Activated B cell treated with CpG ODN at 0.5 μM for 24 hours (primary cell): ENCODE results near the gene TECR. TPM values are rescaled to one million over a fixed set of nuclear protein-coding genes. Genes with fewer than 3 reads are reported as not detected.
"Not testable (repeated sequence)": the region's sequence is repeated elsewhere in the genome, so short reads cannot be mapped to it uniquely, and the experiment has no call there.

Experiments
- ATAC-seq: fragments of 200-7000 bp; cut with Tn5 transposase; one replicate; pipeline ENCODE4 v1.10.0; 2021; ENCODE audit warnings: low read depth, mild to moderate bottlenecking, moderate library complexity
- CTCF ChIA-PET: fragments of 350-600 bp; sonication (Branson Sonifier 250); formaldehyde crosslinking; loops from one replicate; lab custom pipeline; 2021; ENCODE audit warnings: antibody characterized with exemption; lab: Charles Lee
- POLR2A ChIA-PET: fragments of 350-600 bp; sonication (Branson Sonifier 250); formaldehyde crosslinking; loops from one replicate; lab custom pipeline; 2021; ENCODE audit warnings: antibody characterized with exemption; lab: Charles Lee
- DNase-seq: peaks from one replicate; pipeline ENCODE4 v3.0.0; 2022
- H3K27ac Mint-ChIP-seq: one replicate; pipeline ENCODE4 v1.8.0; 2020; ENCODE audit warnings: mixed read lengths
- H3K27me3 Mint-ChIP-seq: one replicate; pipeline ENCODE4 v1.8.0; 2021; ENCODE audit warnings: mixed read lengths
- H3K36me3 Mint-ChIP-seq: one replicate; pipeline ENCODE4 v1.8.0; 2021; ENCODE audit warnings: low read depth, mixed read lengths
- H3K4me1 Mint-ChIP-seq: one replicate; pipeline ENCODE4 v1.8.0; 2021; ENCODE audit warnings: mixed read lengths
- H3K4me3 Mint-ChIP-seq: one replicate; pipeline ENCODE4 v1.8.0; 2020; ENCODE audit warnings: mild to moderate bottlenecking, mixed read lengths
- H3K9me3 Mint-ChIP-seq: one replicate; pipeline ENCODE4 v1.8.0; 2020; ENCODE audit warnings: mixed read lengths
- CTCF ChIP-seq: fragments of 200-600 bp; IDR thresholded peaks from one replicate; pipeline ENCODE4 v1.8.0; 2022; ENCODE audit warnings: antibody characterized with exemption, mild to moderate bottlenecking
- intact Hi-C: fragments of 100-400 bp; cut with micrococcal nuclease; formaldehyde crosslinking; loops from one replicate; pipeline ENCODE4 v1.15.1; 2024
- total RNA-seq: library from RNA; stranded (reverse); gene quantifications from 2 replicates; pipeline ENCODE4 v1.2.3, GENCODE V29; 2022

Gene TECR
- total RNA-seq, 1 donor from 2014 or later: 58.6 TPM

- ATAC-seq (no peak), DNase-seq (no peak)
- Mint-ChIP-seq H3K36me3 (peaks cover 18% of the 10 kb centered on the region), H3K27me3 (no peaks in the 10 kb centered on the region), H3K4me3 (no peak overlapping the region), H3K9me3 (no peaks in the 10 kb centered on the region), H3K4me1 (peaks cover 14% of the 10 kb centered on the region), H3K27ac (no peak overlapping the region)
- POLR2A ChIA-PET: no interaction called here
- no peak for TF ChIP-seq CTCF
- CTCF ChIA-PET: interaction anchor here (1.0 kb wide), 1 partner anchor 12 kb away, joined by 4 read pairs; no protein-coding TSS in a partner anchor
- intact Hi-C loops: no loop called here
Observed at GRCh38 chr19:14544047-14544446, 14.7 kb downstream of the TECR start.

GRCh38 chr19:14544977-14545715 is 15.8 kb downstream of the TECR start:
- ChIA-PET CTCF (no interaction called here), POLR2A (no interaction called here)
- intact Hi-C loops: no loop called here
- peaks cover 14% of the 10 kb centered on the region for H3K4me1 Mint-ChIP-seq
- H3K27ac Mint-ChIP-seq: no peak overlapping the region
- TF ChIP-seq CTCF: no peak
- H3K27me3 Mint-ChIP-seq: no peaks in the 10 kb centered on the region
- DNase-seq (no peak), ATAC-seq (no peak)
- no peaks in the 10 kb centered on the region for H3K9me3 Mint-ChIP-seq
- peaks cover 16% of the 10 kb centered on the region for H3K36me3 Mint-ChIP-seq
- no peak overlapping the region for H3K4me3 Mint-ChIP-seq

GRCh38 chr19:14545716-14546082 is 16.3 kb downstream of the TECR start:
- no peak for DNase-seq
- no peaks in the 10 kb centered on the region for H3K27me3 Mint-ChIP-seq
- H3K36me3 Mint-ChIP-seq: peaks cover 17% of the 10 kb centered on the region
- no peak for ATAC-seq
- CTCF ChIA-PET: interaction anchor here (0.7 kb wide), 1 partner anchor 771 kb away, joined by 3 read pairs; no protein-coding TSS in a partner anchor
- POLR2A ChIA-PET: no interaction called here
- H3K4me1 Mint-ChIP-seq: peaks cover 20% of the 10 kb centered on the region
- intact Hi-C loops: no loop called here
- H3K4me3 Mint-ChIP-seq: no peak overlapping the region
- no peak for TF ChIP-seq CTCF
- H3K27ac Mint-ChIP-seq: no peak overlapping the region
- no peaks in the 10 kb centered on the region for H3K9me3 Mint-ChIP-seq

- H3K36me3 Mint-ChIP-seq: peaks cover 15% of the 10 kb centered on the region
- no peak for DNase-seq
- H3K9me3 Mint-ChIP-seq: no peaks in the 10 kb centered on the region
- no peaks in the 10 kb centered on the region for H3K27me3 Mint-ChIP-seq
- no peak for ATAC-seq
- ChIA-PET CTCF (interaction anchor here (0.8 to 2.2 kb wide), 4 partner anchors 17 to 78 kb away, joined by 3 to 6 read pairs (median 3); partner anchors contain the start of gene DNAJB1), POLR2A (interaction anchor here (1.1 to 1.8 kb wide), 3 partner anchors 21 to 40 kb away, joined by 3 to 6 read pairs (median 6); partner anchors contain the start of genes DNAJB1 and TECR)
- no peak for TF ChIP-seq CTCF
- H3K27ac Mint-ChIP-seq: no peak overlapping the region
- no peak overlapping the region for H3K4me3 Mint-ChIP-seq
- intact Hi-C loops: loop anchor here (2.0 kb wide), 1 partner anchor 21 kb away; the partner anchor contains the start of gene TECR
- H3K4me1 Mint-ChIP-seq: peaks cover 33% of the 10 kb centered on the region
Observed at GRCh38 chr19:14550201-14550754, 20.9 kb downstream of the TECR start.

GRCh38 chr19:14551134-14552005 is 22.0 kb downstream of the TECR start:
- H3K9me3 Mint-ChIP-seq, H3K27me3 Mint-ChIP-seq, H3K4me3 Mint-ChIP-seq: not testable (repeated sequence)
- POLR2A ChIA-PET: interaction anchor here (0.6 to 1.8 kb wide), 3 partner anchors 33 to 42 kb away, joined by 3 to 6 read pairs (median 3); partner anchors contain the start of gene DNAJB1
- CTCF ChIA-PET: interaction anchor here (0.6 to 2.2 kb wide), 5 partner anchors 16 to 123 kb away, joined by 3 to 6 read pairs (median 3); partner anchors contain the start of gene ADGRE3
- peaks cover 15% of the 10 kb centered on the region for H3K36me3 Mint-ChIP-seq
- peaks cover 37% of the 10 kb centered on the region for H3K4me1 Mint-ChIP-seq
- ATAC-seq (peak; percentile 91), DNase-seq (peak; percentile 36)
- H3K27ac Mint-ChIP-seq: peak overlapping the region; percentile 59
- intact Hi-C loops: loop anchor here (1.0 to 2.0 kb wide), 3 partner anchors 23 to 46 kb away; partner anchors contain the start of genes DNAJB1 and TECR

GRCh38 chr19:14552006-14552360 is 22.6 kb downstream of the TECR start:
- intact Hi-C loops, H3K9me3 Mint-ChIP-seq, H3K4me3 Mint-ChIP-seq, H3K27me3 Mint-ChIP-seq, DNase-seq, ATAC-seq, H3K27ac Mint-ChIP-seq: not testable (repeated sequence)
- POLR2A ChIA-PET: interaction anchor here (1.8 kb wide), 1 partner anchor 34 kb away, joined by 6 read pairs; the partner anchor contains the start of gene DNAJB1
- Mint-ChIP-seq H3K36me3 (peaks cover 15% of the 10 kb centered on the region), H3K4me1 (peaks cover 42% of the 10 kb centered on the region)
- CTCF ChIA-PET: interaction anchor here (0.6 to 2.2 kb wide), 3 partner anchors 17 to 79 kb away, joined by 3 to 6 read pairs (median 5); no protein-coding TSS in a partner anchor
